Activated CD4-positive, alpha-beta T cell treated with anti-CD3 and anti-CD28 coated beads, Interleukin-10, Interleukin-2, amounts not matched to agents 100 ng/mL and 50 ng/mL, durations not matched to agents 16 hours and 8 hours (primary cell): Measurements from ENCODE around the gene TREM2.
"Not testable (repeated sequence)": the region's sequence is repeated elsewhere in the genome, so short reads cannot be mapped to it uniquely, and the experiment has no call there.

Source experiments
- DNase-seq: peaks from one replicate; pipeline ENCODE4 v3.0.0-alpha.2; 2020

The TREM2 gene

GRCh38 chr6:41153992-41154625, 8.8 kb downstream of the TREM2 start, which contains the start of gene TREML1:
Gene TREML1 (minus strand): TSS chr6:41154347. CDS start chr6:41154288, 59 bp downstream.
- no peak for DNase-seq

GRCh38 chr6:41153451-41153850, 9.5 kb downstream of the TREM2 start:
- no peak for DNase-seq

GRCh38 chr6:41150671-41151070, 12.2 kb downstream of the TREM2 start:
- no peak for DNase-seq

- DNase-seq, result no peak
Observed at GRCh38 chr6:41147917-41148316, 15.0 kb downstream of the TREM2 start.

GRCh38 chr6:41136911-41137310, 26.0 kb downstream of the TREM2 start:
- no peak for DNase-seq

- no peak for DNase-seq
Observed at GRCh38 chr6:41135062-41135832, 27.7 kb downstream of the TREM2 start.

- DNase-seq, result no peak
Observed at GRCh38 chr6:41132254-41132653, 30.7 kb downstream of the TREM2 start.

- DNase-seq, result no peak
Observed at GRCh38 chr6:41125282-41125681, 37.6 kb downstream of the TREM2 start.

GRCh38 chr6:41122918-41123317, 40.0 kb downstream of the TREM2 start:
- DNase-seq, result no peak

GRCh38 chr6:41122373-41122772, 40.5 kb downstream of the TREM2 start:
- DNase-seq, result no peak

GRCh38 chr6:41120058-41120457, 42.9 kb downstream of the TREM2 start:
- no peak for DNase-seq

- no peak for DNase-seq
Observed at GRCh38 chr6:41119508-41119907, 43.4 kb downstream of the TREM2 start.

GRCh38 chr6:41115027-41115426, 47.9 kb downstream of the TREM2 start:
- DNase-seq, result not testable (repeated sequence)

GRCh38 chr6:41111017-41111416, 51.9 kb downstream of the TREM2 start:
- no peak for DNase-seq
